ENCODE measurements around the gene DES.

DES gene

GRCh38 chr2:219441451-219442255 is 23.5 kb downstream of the DES start:
- peak; percentile 76 for DNase-seq

GRCh38 chr2:219442256-219443015 is 24.3 kb downstream of the DES start:
- peak; percentile 24 for DNase-seq

DNA sequence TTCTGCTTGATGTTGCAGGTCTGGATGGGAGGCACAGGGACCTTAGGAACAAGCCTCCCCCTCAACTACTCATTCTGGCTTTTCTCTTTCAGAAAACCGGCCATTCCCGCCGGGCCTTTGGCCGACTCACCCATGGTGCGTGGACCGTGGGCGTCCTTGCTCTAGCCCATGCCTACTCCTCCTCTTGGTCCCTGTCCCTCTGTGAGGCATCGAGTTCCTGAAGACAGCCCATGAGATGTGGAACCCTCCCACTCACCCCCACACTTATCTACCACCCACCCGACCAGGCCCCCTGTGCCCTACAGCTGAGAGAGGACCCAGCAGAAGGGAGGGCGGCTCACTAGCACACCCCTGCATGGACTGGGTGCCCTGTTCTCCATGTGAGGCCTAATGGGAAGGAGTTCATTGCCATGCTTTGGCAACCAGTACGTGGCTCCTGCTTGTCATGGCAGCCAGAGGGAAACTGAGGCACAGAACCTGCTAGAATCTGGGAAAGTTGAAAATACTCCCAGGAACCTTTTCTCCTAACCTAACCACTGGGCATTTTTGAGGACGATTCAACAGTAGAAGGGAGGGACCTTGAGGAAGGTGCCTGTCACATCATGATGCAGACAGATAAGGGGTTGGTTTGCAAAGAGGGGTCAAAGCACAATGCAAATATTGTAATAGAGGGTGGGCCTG is 25.0 kb downstream of the DES start:
- no peak for DNase-seq

GRCh38 chr2:219443697-219444023 is 25.5 kb downstream of the DES start:
- DNase-seq: no peak

- no peak for DNase-seq
Observed at GRCh38 chr2:219444566-219445091, 26.5 kb downstream of the DES start.

DNA sequence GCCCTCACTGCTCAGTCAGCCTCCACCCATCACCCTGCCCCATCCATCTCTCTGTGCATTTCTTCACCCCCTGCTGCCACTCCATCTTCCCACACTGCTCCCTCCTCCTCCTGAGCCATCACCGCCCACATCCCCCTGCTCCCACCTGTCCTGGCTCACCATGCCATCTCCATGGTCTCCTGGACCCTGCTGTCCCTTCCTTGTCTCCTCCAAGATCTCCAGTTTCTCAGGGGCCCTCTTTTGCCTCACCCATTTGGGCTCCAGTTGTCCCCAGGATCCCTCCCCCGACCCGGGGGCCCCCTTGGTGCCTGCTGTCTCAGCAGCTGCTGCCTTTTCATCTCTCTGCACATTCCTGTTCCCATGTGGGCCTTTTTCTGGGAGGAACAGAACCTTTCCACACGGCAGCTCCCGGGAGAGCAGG is 27.1 kb downstream of the DES start:
- no peak for DNase-seq

DNA sequence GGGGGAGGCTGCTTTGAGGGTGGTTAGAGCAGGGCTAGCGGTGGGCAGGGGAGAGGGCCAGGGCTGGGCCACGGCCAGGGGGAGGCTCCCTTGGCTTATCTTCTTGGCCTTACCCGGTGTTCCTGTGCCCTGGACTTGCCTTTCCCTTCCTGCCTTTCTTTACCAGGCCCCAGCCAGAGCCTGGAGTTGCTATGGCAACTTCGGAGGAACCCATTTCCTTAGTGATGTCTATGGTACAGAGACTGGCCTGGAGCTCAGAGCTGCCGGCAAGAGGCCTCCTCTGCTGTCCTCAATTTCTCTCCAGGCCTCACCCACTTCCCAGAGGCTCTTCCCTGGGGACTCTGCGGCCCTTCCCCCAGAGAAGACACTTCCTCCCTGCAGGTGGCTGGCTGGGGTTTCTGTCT is 27.9 kb downstream of the DES start:
- DNase-seq: peak; percentile 44

- DNase-seq: no peak
Observed at GRCh38 chr2:219446689-219447088, 28.5 kb downstream of the DES start.

GRCh38 chr2:219447242-219448098 is 29.3 kb downstream of the DES start:
- DNase-seq: no peak

DNA sequence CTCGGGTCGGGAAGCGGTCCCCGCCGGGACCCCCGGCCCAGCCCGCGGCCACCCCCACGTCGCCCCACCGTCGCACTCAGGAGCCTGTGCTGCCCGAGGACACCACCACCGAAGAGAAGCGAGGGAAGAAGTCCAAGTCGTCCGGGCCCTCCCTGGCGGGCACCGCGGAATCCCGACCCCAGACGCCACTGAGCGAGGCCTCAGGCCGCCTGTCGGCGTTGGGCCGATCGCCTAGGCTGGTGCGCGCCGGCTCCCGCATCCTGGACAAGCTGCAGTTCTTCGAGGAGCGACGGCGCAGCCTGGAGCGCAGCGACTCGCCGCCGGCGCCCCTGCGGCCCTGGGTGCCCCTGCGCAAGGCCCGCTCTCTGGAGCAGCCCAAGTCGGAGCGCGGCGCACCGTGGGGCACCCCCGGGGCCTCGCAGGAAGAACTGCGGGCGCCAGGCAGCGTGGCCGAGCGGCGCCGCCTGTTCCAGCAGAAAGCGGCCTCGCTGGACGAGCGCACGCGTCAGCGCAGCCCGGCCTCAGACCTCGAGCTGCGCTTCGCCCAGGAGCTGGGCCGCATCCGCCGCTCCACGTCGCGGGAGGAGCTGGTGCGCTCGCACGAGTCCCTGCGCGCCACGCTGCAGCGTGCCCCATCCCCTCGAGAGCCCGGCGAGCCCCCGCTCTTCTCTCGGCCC is 30.1 kb downstream of the DES start:
- DNase-seq: no peak

DNA sequence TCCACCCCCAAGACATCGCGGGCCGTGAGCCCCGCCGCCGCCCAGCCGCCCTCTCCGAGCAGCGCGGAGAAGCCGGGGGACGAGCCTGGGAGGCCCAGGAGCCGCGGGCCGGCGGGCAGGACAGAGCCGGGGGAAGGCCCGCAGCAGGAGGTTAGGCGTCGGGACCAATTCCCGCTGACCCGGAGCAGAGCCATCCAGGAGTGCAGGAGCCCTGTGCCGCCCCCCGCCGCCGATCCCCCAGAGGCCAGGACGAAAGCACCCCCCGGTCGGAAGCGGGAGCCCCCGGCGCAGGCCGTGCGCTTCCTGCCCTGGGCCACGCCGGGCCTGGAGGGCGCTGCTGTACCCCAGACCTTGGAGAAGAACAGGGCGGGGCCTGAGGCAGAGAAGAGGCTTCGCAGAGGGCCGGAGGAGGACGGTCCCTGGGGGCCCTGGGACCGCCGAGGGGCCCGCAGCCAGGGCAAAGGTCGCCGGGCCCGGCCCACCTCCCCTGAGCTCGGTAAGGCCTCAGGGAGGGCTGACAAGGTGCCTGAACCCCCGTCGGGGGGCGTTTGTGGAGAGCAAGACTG is 30.7 kb downstream of the DES start:
- DNase-seq: no peak

GRCh38 chr2:219449609-219450008 is 31.4 kb downstream of the DES start:
- DNase-seq: no peak

DNA sequence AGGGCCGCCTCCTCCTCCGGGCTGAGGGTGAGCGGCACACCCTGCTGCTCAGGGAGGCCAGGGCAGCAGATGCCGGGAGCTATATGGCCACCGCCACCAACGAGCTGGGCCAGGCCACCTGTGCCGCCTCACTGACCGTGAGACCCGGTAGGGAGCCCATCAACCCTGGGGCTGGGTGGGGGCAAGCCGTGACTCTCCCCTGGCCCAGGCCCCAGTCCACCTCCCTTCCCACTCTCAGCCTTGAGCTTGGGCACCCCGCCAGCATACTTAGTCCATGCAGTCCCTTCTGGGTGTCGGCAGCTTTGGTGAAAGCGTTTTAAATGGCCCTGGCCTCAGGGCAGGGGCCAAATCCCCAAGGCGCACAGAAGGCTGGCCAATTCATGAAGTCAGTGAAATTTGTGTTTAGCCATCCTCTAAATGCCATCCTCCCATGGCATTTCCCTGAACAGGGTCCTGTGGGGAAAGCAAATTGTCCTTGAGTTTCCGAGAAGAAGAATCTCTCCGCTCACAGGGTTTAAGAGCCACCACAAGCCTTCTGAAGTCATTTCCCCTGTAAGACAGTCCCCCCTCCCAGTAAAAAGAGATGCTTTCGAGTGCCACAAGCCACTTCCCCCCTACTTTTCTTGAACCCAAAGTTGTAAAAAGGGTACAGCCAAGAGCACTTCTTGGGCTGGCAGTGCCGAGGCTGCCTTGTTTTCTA is 33.6 kb downstream of the DES start:
- DNase-seq: peak; percentile 46

DNA sequence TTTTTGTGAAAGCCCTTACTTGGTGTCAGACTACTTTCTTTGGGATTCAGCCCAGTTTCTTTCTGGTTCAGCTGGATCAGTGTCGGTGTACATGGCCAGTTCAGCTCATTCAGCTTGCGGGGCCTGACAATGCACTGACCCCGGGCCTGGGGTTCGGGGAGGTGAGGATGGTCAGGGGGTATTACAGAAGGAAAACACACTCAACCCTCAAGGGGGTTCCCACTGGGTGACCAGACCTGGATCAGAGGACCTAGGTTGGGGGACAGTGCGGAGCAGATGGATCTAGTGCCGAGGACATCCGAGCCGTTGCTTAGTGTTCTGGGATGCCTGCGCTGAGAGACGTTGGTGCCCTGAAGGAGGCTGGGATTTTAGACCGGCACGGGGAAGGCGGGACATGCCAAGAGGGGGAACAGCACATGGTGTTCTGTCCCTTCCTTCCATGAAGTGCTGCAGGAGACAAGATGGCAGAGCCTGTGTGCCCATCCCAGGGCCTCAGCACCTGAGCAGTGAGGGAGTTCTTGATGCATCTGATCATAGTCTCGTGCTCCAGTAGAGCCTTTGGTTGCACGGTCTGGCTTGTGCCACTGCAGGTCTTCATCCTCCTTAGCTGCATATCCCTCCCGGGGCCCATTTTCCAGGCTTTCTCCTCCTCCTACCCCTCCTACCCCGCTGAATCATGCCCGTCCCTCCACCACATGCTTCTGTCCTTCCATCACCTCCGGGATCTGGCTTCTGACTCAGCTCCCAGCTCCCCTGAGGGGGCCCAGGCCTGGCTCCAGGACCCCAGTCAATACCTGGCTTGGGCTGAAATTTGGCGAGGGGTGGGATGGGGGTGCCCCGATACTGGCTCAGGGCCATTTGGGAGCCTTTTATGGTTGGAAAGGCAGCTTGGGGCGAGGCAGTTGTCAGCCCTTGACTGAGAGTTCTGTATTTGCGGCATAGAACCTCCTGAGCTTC is 34.5 kb downstream of the DES start:
- DNase-seq: peak; percentile 98

GRCh38 chr2:219453671-219454590 is 35.8 kb downstream of the DES start:
- peak; percentile 94 for DNase-seq

- no peak for DNase-seq
Observed at GRCh38 chr2:219455581-219455980, 37.4 kb downstream of the DES start.

GRCh38 chr2:219457784-219458369 is 39.7 kb downstream of the DES start:
- DNase-seq: no peak

GRCh38 chr2:219458996-219459395 is 40.8 kb downstream of the DES start:
- DNase-seq: no peak
